HG02885 (cell line): ENCODE results near the gene IFNB1.
A peak's percentile ranks its signal among the peaks of the same experiment; 100 is the strongest.

Source experiments
- ATAC-seq: cut with Tn5 transposase; IDR thresholded peaks from one replicate; pipeline ENCODE4 v1.9.1; 2021; ENCODE audit warnings: mild to moderate bottlenecking; ENCODE audit not compliant: unreplicated experiment, poor library complexity

Gene IFNB1

GRCh38 chr9:21077781-21078180 is at the start of gene IFNB1:
Gene IFNB1 (minus strand): TSS chr9:21077942. CDS start chr9:21077869, 73 bp downstream.
- ATAC-seq = no peak

DNA sequence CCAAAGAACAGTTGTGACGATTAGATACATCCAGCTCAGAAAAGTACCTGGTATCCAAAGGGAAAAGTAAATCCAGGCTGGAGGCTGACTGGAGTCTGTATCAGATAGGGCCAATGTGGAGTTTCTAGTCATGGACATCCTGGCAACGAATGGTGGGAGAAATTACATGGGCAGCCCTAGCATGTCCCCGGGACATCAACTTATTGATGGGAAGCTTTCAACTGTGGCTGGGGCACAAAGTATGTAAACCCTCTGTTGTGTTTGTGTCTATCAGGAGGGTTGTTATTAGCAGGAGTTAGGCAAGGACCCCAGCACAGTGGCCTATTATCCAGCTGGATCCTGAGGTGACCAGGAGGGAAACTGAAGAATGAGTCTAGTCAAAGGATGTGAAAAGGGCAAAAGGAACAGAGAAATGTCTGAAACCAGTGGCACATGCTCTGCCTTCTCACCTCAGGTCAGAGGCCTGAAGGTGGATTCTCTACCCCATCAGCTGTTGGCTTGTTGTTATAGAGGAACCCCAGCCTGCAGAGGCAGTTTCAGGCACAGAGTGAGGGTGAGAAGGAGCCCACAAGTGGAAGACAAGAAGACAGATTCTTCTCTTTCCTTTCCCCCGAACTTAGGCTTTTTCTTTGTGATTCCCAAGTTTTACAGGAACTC is 44.0 kb upstream of the IFNB1 start:
- peak; percentile 47 for ATAC-seq

GRCh38 chr9:21121079-21121478 is 43.3 kb upstream of the IFNB1 start:
- no peak for ATAC-seq

DNA sequence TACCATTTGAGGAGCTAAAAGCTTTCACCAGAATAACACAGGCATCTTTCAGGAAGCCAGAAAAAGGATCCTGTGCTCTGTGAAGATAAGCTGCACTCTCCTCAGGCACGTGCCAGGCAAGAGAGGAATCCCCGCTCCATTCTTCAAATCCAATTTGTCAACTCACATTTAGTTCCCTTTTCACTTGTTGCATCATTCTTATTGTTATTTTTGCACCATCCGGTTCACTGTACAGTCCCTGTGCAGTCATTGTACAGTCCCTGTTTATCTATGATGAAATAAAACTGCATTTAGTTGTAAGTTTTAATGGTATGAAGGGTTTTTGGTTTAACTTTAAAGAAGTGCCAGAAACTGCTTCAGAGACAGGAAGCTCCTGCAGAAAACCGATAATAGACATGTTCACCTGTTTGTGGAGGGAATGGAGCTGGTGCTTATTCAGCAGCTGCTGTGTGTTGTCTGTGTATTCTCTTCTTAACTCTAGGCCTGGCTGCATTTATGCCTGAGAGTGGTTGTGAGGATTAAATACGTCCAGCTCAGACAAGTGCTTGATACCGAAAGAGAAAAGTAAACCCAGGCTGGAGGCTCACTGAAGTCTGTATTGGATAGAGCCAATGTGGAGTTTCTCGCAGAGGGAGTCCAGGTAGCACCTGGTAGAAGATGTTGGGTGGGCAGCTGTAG is 41.5 kb upstream of the IFNB1 start:
- peak; percentile 69 for ATAC-seq

GRCh38 chr9:21114311-21114710 is 36.6 kb upstream of the IFNB1 start:
- no peak for ATAC-seq

DNA sequence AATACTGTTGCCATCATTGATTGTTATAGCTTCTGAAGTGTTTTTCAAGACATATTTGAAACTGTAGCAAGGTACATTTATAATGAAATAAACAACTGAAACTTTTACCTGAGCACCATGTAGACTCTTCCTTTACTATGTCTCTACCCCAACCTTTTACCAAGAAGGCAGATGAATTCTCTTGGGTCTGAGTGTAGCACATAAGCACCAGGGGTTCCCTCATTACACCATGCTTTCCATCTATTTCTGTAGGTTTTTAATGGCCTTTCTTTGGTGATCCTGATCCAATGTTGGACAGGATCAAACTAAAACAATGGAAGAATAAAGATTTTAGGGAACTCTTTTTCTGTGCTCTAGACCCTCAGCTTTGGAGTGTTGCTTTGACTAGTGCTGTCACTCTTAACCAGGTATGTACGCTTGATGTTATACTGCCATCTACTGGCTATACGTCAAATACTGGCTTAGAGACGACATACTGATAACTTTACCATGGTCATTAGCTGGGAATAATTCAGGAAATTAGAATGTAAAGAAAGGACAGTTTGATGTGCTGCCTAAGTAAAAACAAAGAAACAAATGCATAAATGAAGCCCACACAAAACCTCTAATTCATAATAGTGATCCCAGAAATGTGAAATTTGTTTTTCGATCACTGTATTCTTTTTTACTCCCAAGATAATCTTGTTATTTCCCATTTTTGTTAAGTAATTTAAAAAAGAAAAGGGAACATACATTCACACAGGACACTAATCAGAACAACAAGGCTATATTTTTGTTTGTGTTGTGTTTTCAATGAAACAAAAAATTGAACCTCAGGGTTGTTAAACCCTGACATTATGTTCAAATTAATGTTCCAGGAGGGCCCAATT is 33.2 kb upstream of the IFNB1 start:
- peak; percentile 96 for ATAC-seq

GRCh38 chr9:21104787-21105186 is 27.0 kb upstream of the IFNB1 start:
- ATAC-seq = no peak

DNA sequence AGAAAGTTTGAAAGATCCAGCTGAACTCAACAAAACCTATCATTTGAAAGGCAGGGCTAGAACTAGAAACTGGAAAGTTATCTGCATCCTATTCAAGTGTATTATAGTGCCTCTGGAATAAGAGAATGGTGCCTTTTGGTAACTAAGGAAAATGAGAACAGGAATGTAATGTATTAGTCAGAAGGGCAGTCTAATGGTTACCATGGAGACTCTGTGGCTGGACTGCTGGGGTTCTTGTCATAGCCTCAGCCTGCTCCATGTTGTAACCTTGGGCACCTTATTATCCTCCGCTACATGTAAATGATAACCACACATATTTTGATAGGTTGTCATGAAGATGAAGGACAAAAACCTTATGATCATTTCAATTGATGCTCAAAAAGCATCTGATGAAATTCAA is 24.6 kb upstream of the IFNB1 start:
- no peak for ATAC-seq

- ATAC-seq = no peak
Measured at GRCh38 chr9:21097817-21098216, 20.1 kb upstream of the IFNB1 start.

- no peak for ATAC-seq
Measured at GRCh38 chr9:21096901-21097255, 19.1 kb upstream of the IFNB1 start.

DNA sequence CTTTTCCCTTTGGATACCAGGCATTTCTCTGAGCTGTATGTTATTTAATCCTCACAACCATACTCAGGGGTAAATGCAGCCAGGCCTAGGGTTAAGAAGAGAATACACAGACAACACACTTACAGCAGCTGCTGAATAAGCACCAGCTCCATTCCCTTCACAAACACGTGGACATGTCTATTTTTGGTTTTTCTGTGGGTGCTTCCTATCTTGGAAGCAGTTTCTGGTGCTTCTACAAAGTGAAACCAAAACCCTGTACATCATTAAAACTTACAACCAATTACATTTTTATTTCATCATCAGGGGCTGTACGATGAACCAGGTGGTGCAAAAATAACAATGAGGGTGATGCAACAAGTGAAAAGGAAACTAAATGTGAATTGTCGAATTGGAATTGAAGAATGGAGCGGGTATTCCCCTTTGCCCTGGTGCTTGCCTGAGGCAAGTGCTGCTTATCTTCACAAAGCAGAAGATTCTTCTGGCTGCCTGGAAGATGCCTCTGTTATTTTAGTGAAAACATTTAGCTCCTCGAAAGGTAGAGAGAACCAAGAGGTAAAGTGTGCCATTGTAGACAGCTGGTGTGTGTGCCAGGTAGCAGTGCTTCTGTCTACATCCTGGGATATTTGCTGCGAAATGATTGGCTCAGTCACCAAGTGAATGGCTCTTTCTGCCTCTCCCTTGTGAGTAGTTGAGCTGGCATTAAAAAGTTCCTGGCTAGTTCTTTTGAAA is 18.6 kb upstream of the IFNB1 start:
- ATAC-seq = peak; percentile 83

DNA sequence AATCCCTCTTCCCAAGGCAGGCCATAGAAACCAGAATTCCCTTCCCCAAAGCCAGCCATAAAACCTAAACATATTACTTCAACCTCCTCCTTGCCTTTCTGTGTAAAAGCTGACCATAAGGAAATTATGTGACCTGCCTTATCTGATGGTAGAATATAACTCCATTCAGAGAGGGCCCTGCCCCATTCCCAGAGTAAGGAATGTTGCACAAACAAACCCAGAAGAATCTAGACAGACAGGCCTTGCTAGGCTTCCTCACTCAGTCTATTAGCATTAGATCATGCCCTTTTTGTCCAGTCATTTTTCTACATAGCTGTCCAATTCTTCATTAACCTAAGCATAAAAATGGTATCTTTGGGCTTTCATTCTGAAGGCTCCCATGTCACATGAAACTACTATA is 17.8 kb upstream of the IFNB1 start:
- no peak for ATAC-seq

- no peak for ATAC-seq
Measured at GRCh38 chr9:21086538-21086937, 8.8 kb upstream of the IFNB1 start.

GRCh38 chr9:21085005-21085404 is 7.3 kb upstream of the IFNB1 start:
- ATAC-seq = no peak

- ATAC-seq = no peak
Measured at GRCh38 chr9:21084242-21084850, 6.6 kb upstream of the IFNB1 start.

DNA sequence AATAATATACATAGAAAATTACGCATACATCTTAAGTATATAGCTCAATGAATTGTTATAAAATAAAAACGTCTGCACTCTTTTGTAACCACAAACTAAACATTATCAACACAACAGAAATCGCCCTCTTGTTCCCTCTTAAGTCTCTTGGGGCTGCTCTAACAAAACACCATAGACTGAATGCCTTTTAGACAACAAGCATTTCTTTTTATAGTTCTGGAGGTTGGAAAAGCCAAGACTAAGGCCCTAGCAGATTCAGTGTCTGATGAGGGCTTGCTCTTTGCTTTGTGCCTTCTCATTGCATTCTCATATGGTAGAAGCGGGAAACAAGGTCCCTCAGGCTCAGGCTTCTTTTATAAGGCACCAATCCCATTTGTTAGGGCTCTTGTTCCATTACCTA is 4.9 kb upstream of the IFNB1 start:
- ATAC-seq = no peak

- ATAC-seq = no peak
Measured at GRCh38 chr9:21081999-21082398, 4.3 kb upstream of the IFNB1 start.

GRCh38 chr9:21081451-21081850 is 3.7 kb upstream of the IFNB1 start:
- ATAC-seq = no peak

DNA sequence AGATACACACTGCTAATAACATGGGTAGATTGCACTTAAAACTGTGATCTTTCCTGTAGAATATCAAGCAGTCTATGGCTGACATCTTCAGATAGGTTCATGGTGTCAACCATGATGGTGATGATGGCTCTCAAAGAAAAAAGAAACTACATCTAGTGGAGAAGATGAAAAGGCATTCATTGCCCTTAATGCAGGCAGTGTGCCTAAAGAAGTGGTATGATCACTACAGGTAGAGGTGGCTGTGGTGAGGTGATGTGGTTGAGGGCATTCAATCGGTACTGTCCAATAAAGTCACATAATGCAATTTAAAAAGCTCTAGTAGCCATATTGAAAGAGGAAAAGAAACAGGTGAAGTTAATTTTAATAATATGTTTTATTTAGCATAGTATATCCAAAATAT is 3.1 kb upstream of the IFNB1 start:
- ATAC-seq = no peak

- ATAC-seq = no peak
Measured at GRCh38 chr9:21078702-21079101, 960 bp upstream of the IFNB1 start.
